Measurements from ENCODE around the gene SNX25.

SNX25 gene

DNA sequence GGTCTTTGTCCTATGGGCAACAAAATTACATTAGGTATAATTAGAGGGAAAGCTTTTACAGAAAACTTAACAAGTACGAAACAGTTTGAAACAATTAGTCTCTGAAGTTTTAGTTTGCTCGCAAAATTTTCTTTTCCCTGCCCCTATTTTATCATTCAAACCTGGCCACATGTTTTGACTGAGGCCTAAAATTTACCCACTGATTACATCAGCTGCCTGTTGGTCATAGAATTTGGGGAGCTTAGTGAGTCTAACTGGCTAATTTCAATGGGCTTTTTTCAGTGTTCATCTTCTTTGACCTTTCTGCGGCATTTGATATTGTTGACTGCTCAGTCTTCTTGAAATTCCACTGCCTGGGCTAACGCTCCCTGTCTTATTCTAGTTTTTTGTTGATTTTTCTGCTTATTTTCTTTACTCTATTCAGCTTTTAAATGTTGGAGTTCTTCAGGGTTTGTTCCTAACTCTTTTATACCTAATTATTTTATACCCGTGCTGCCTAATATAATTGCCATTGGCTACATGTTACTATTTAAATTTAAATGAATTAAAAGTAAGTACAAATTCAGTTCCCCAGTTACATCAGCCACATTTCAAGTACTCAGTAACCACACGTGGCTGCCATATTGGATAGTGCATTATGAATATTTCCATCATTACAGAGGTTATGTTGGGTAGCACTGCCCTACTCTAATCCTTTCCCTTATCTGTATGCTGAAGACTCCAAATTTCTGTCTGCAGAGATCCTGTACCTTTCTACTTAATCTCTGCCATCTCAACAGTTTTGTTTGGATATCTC lies 87.5 kb downstream of the SNX25 start:
- TF ChIP-seq, protein P1, sequence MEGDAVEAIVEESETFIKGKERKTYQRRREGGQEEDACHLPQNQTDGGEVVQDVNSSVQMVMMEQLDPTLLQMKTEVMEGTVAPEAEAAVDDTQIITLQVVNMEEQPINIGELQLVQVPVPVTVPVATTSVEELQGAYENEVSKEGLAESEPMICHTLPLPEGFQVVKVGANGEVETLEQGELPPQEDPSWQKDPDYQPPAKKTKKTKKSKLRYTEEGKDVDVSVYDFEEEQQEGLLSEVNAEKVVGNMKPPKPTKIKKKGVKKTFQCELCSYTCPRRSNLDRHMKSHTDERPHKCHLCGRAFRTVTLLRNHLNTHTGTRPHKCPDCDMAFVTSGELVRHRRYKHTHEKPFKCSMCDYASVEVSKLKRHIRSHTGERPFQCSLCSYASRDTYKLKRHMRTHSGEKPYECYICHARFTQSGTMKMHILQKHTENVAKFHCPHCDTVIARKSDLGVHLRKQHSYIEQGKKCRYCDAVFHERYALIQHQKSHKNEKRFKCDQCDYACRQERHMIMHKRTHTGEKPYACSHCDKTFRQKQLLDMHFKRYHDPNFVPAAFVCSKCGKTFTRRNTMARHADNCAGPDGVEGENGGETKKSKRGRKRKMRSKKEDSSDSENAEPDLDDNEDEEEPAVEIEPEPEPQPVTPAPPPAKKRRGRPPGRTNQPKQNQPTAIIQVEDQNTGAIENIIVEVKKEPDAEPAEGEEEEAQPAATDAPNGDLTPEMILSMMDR (conservative IDR thresholded peaks at IDR 0.05; ENCODE audit: control insufficient read depth, insufficient read depth, low read depth, low read length), result no peak
- no peak overlapping the region for H3K4me3 ChIP-seq (ENCODE audit: control insufficient read depth, low read depth, low read length)
- no peak for DNase-seq (ENCODE audit: low read depth)

DNA sequence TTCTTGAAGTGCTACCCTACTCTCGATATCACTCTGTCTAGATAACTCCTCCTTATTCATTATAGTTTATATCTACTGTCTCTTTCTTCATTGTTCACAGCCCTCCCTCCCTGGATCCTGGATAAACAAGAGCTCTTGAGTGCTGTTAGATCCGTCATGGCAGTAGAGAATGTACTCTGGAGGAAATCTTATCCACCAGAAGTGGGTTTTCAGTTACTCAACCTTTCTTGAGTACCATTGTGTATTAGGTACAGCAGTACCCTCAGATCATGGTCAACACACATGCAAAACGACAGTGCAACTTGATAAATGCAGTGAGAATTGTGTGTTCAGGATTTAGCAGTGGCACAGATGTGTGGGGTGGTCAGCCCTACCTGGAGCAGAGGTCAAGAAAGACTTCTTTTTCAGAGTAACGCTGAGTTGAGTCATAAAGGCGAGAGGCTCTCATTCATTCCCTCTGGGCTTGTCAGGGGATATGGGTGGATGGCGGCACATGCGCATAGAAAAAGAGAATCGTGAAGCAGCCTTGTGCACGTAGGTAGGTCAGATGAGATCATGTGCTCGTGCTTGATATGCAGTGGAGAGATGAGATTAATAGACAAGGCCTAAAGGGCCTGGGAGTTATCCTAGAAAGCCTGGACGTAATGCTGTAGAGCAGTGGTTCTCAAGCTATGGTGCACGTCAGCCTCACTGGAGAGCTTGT lies 89.5 kb downstream of the SNX25 start:
- no peak for DNase-seq (ENCODE audit: low read depth)
- TF ChIP-seq, protein P1 (conservative IDR thresholded peaks at IDR 0.05; ENCODE audit: control insufficient read depth, insufficient read depth, low read depth, low read length), result no peak
- H3K4me3 ChIP-seq (ENCODE audit: control insufficient read depth, low read depth, low read length), result no peak overlapping the region

DNA sequence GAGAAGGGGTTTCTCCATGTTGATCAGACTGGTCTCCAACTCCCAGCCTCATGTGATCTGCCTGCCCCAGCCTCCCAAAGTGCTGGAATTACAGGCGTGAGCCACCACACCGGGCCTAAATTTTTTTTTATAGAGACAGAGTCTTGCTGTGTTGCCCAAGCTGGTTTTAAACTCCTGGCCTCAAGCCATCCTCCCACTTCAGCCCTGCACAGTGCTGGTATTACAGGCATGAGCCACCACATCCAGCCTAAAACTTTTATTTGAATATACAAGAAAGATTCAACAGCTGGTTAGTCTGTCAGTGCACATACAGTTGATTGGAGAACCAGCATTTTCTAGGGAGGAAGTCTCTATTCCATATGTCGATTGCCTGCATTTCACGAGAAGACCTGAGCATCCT lies 95.1 kb downstream of the SNX25 start:
- H3K4me3 ChIP-seq (ENCODE audit: control insufficient read depth, low read depth, low read length), result no peak overlapping the region
- no peak for DNase-seq (ENCODE audit: low read depth)
- TF ChIP-seq, protein P1 (conservative IDR thresholded peaks at IDR 0.05; ENCODE audit: control insufficient read depth, insufficient read depth, low read depth, low read length), result no peak

DNA sequence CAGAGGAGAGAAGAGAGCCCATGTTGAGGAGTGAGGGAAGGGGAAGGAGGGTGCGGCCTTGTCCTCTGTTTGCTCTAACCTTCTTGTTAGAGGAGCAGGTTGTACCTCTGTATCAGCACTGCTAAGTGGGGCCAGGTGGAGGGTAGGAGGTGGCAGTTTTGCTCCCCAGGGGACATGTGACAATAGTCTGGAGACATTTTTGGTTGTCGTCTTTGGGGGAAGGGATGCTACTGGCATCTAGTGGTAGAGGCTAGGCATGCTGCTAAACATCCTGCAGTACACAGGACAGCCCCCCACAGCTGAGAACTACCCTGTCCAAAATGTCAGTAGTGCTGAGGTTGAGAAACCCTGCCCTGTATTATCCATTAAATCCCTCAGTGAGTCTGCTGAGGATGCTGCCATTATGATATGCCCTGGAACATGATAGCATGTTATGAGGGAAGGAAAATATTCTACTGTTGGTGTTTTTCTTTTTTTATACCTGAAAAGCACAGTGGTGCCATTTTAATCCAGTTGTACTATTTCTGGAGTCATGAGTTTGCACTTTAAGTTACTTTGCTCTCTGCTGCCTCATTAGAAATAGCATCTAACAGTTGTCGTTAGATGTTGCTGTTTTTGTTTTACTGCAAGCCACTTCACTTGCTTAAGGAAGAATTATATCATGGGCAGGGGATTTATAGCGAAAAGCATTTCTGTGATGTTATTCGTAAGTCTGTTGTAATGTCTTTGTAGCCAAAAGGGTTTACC lies 95.7 kb downstream of the SNX25 start:
- no peak overlapping the region for H3K4me3 ChIP-seq (ENCODE audit: control insufficient read depth, low read depth, low read length)
- TF ChIP-seq, protein P1 (conservative IDR thresholded peaks at IDR 0.05; ENCODE audit: control insufficient read depth, insufficient read depth, low read depth, low read length), result peak; percentile 57
- peak; percentile 40 for DNase-seq (ENCODE audit: low read depth)

DNA sequence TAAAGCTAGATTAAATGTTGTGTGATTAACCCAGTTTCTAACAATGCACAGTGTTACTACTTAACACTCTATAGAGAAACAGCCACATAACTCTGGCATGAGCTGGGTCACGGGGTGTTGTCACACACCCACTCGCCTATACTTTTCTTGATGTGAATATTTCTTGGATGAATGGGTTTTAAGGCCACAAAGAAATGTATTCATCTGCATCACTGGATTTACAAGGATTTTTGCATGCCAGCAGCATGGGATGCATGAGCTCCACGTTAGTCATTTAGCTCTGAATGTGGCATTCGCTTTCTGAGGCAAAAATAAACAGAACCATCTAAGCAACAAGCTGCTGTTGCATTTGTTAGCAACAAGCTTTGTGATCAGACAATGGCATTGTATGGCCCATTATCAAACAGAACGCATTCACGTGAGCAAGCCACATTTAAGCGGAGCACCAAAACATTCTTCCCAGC lies 96.6 kb downstream of the SNX25 start:
- peak; percentile 93 for DNase-seq (ENCODE audit: low read depth)
- TF ChIP-seq, protein P1 (conservative IDR thresholded peaks at IDR 0.05; ENCODE audit: control insufficient read depth, insufficient read depth, low read depth, low read length), result no peak

DNA sequence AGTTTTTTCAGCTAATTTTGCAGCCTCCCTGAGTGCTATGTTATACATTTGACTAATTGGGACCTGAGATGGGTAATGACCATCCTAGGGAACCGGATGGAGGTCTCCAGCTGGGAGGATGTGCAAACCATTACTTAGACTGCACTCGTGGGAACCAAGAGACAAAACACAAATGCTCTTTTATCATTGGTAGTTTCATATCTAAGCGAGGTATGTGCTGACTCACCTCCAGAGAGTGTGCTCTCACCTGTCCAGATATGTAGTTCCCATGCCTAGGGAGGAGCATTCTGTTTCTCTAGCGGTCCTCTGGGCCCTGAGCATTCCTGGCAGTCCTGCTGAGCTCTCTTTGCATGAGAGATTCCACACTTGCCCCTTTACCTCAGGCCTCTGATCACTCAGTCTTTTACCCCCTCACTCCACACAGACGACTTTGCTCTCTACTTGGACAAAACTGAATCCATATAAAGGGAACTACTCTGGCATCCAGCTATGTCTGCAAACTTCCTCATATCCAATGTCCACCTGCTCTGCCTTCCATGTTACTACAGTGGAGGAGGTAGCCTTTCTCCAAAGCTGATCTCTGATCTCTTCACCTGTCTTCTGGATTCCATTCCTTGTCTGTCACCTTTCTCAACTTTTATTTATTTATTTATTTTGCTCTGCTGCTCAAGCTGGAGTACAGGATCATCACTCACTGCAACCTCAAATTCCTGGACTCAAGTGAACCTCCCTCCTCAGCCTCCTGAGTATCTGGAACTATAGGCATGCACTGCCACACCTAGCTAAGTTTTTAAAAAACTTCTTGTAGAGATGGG lies 97.9 kb downstream of the SNX25 start:
- H3K4me3 ChIP-seq (ENCODE audit: control insufficient read depth, low read depth, low read length), result no peak overlapping the region
- TF ChIP-seq, protein P1 (conservative IDR thresholded peaks at IDR 0.05; ENCODE audit: control insufficient read depth, insufficient read depth, low read depth, low read length), result no peak
- DNase-seq (ENCODE audit: low read depth), result no peak

More for the DNA sequence above, 96.6 kb downstream of the SNX25 start:
- no peak overlapping the region for H3K4me3 ChIP-seq (ENCODE audit: control insufficient read depth, low read depth, low read length)

Measured in fibroblast of mammary gland (primary cell).